OCI-LY3 (cell line): ENCODE data around the gene ADORA1.

Source experiments
- H2AFZ ChIP-seq: fragments of 200-600, 300-600 bp; shearing (Covaris generic); 2 replicates; pipeline ENCODE4 v1.6.0; 2014; ENCODE audit warnings: antibody characterized with exemption, low read depth, low read length
- H3K27ac ChIP-seq: fragments of 200-600, 300-600 bp; sonication (generic); 2 replicates; pipeline ENCODE4 v1.5.1; 2014; ENCODE audit warnings: mild to moderate bottlenecking, low read length, moderate library complexity, mixed read lengths
- H3K27me3 ChIP-seq: fragments of 200-600, 300-600 bp; sonication (generic); 2 replicates; pipeline ENCODE4 v1.6.1; 2014; ENCODE audit warnings: low read depth, low read length, mixed read lengths
- H3K36me3 ChIP-seq: fragments of 200-600, 300-600 bp; sonication (generic); replicated peaks from 2 replicates; pipeline ENCODE3; 2014; ENCODE audit warnings: low read depth, low read length, mixed read lengths
- H3K4me1 ChIP-seq: fragments of 300-600, 200-600 bp; sonication (generic); 2 replicates; pipeline ENCODE4 v1.6.1; 2014; ENCODE audit warnings: low read length, mixed read lengths
- H3K4me2 ChIP-seq: fragments of 200-600, 300-600 bp; sonication (generic); 2 replicates; pipeline ENCODE4 v1.6.1; 2014; ENCODE audit warnings: low read length, mixed read lengths
- H3K4me3 ChIP-seq: fragments of 300-600, 200-600 bp; sonication (generic); 2 replicates; pipeline ENCODE4 v1.5.1; 2014; ENCODE audit warnings: antibody characterized with exemption, mild to moderate bottlenecking, low read length, moderate library complexity
- H3K79me2 ChIP-seq: fragments of 300-600, 200-600 bp; shearing (Covaris generic); 2 replicates; pipeline ENCODE4 v1.6.1; 2014; ENCODE audit warnings: mild to moderate bottlenecking, low read length, mixed read lengths
- H3K9ac ChIP-seq: fragments of 300-600, 200-600 bp; shearing (Covaris generic); 2 replicates; pipeline ENCODE4 v1.6.0; 2014; ENCODE audit warnings: mild to moderate bottlenecking, low read length, moderate library complexity
- H3K9me3 ChIP-seq: fragments of 200-600, 300-600 bp; shearing (Covaris generic); 2 replicates; pipeline ENCODE4 v1.6.1; 2014; ENCODE audit warnings: low read length, mixed read lengths; ENCODE audit not compliant: insufficient read depth
- H4K20me1 ChIP-seq: fragments of 200-600, 300-600 bp; sonication (generic); 2 replicates; pipeline ENCODE4 v1.6.1; 2016; ENCODE audit warnings: low read length, mixed read lengths; ENCODE audit not compliant: insufficient read depth
- EZH2phosphoT487 ChIP-seq: fragments of 200-600 bp; shearing (Covaris generic); IDR thresholded peaks from 2 replicates; pipeline ENCODE4 v1.6.1; 2018; ENCODE audit warnings: antibody characterized with exemption, mixed run types, low read depth
- TF ChIP-seq, protein P1 (sequence below): fragments of 200-600, 300-600 bp; sonication (generic); IDR thresholded peaks from 2 replicates; pipeline ENCODE4 v1.5.1; 2014; ENCODE audit warnings: antibody characterized with exemption, low read length, low read depth

The ADORA1 gene

GRCh38 chr1:203133970-203134725, 6.6 kb downstream of the ADORA1 start:
- Histone ChIP-seq H3K36me3 (no peaks in the 10 kb centered on the region), H3K4me3 (no peak overlapping the region), H2AFZ (no peak overlapping the region), H4K20me1 (no peaks in the 10 kb centered on the region), H3K9me3 (no peaks in the 10 kb centered on the region), H3K9ac (no peak overlapping the region), H3K27ac (no peak overlapping the region), H3K4me2 (no peak overlapping the region), H3K79me2 (no peaks in the 10 kb centered on the region), H3K4me1 (peaks cover 8% of the 10 kb centered on the region), H3K27me3 (peaks cover 54% of the 10 kb centered on the region)
- TF ChIP-seq EZH2phosphoT487, result no peak

GRCh38 chr1:203135636-203136305, 8.2 kb downstream of the ADORA1 start:
- no peaks in the 10 kb centered on the region for H4K20me1 ChIP-seq
- H3K27ac ChIP-seq, result no peak overlapping the region
- peak overlapping the region; percentile 72; the same call in 1 of the 2 replicates for H2AFZ ChIP-seq
- H3K9ac ChIP-seq, result no peak overlapping the region
- H3K4me3 ChIP-seq, result no peak overlapping the region
- no peaks in the 10 kb centered on the region for H3K79me2 ChIP-seq
- H3K4me1 ChIP-seq, result peaks cover 8% of the 10 kb centered on the region
- peak overlapping the region; percentile 38 for H3K4me2 ChIP-seq
- no peak for TF ChIP-seq EZH2phosphoT487
- no peaks in the 10 kb centered on the region for H3K36me3 ChIP-seq
- H3K27me3 ChIP-seq, result peaks cover 55% of the 10 kb centered on the region
- H3K9me3 ChIP-seq, result no peaks in the 10 kb centered on the region

DNA sequence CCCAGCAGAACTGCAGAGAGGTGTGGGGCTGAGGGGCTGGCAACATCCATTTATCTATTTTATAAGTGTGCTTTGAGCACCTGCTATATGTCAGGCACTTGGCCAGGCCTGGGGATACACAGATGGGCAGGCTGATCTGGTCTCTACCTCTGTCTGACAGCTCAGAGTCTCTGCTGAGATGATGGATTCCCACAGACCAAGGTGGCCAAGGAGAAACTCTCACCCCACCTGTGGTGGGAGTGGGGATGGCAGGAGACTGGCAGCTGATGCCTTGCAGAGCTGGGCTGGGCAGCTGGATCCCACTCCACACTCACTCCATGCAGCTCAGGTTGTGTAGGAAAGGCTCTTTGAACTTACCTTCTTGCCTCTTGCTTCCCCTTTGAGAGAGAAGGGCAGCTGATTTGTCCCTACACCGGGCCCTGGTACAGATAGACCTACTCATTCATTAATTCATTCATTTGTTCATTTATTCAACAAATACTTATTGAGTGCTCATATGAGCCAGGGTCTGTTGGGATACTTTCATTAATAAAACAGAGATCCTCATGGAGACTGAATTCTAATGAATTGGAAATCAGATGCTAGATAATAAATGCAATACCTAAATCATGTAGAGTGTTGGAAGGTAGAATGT, 9.0 kb downstream of the ADORA1 start:
- H3K27ac ChIP-seq, result no peak overlapping the region

GRCh38 chr1:203137324-203137723, 9.8 kb downstream of the ADORA1 start:
- peaks cover 8% of the 10 kb centered on the region for H3K4me1 ChIP-seq
- no peaks in the 10 kb centered on the region for H4K20me1 ChIP-seq
- no peaks in the 10 kb centered on the region for H3K9me3 ChIP-seq
- H3K27ac ChIP-seq, result no peak overlapping the region
- no peaks in the 10 kb centered on the region for H3K36me3 ChIP-seq
- no peak overlapping the region for H3K4me3 ChIP-seq
- TF ChIP-seq, protein P1, sequence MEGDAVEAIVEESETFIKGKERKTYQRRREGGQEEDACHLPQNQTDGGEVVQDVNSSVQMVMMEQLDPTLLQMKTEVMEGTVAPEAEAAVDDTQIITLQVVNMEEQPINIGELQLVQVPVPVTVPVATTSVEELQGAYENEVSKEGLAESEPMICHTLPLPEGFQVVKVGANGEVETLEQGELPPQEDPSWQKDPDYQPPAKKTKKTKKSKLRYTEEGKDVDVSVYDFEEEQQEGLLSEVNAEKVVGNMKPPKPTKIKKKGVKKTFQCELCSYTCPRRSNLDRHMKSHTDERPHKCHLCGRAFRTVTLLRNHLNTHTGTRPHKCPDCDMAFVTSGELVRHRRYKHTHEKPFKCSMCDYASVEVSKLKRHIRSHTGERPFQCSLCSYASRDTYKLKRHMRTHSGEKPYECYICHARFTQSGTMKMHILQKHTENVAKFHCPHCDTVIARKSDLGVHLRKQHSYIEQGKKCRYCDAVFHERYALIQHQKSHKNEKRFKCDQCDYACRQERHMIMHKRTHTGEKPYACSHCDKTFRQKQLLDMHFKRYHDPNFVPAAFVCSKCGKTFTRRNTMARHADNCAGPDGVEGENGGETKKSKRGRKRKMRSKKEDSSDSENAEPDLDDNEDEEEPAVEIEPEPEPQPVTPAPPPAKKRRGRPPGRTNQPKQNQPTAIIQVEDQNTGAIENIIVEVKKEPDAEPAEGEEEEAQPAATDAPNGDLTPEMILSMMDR, result no peak
- no peak for TF ChIP-seq EZH2phosphoT487
- no peaks in the 10 kb centered on the region for H3K79me2 ChIP-seq
- peaks cover 53% of the 10 kb centered on the region for H3K27me3 ChIP-seq
- no peak overlapping the region for H3K4me2 ChIP-seq
- H2AFZ ChIP-seq, result no peak overlapping the region
- H3K9ac ChIP-seq, result no peak overlapping the region

More for the DNA sequence above, 9.0 kb downstream of the ADORA1 start:
- Histone ChIP-seq H3K4me3 (no peak overlapping the region), H3K4me1 (peaks cover 8% of the 10 kb centered on the region), H3K79me2 (no peaks in the 10 kb centered on the region), H3K27me3 (peaks cover 50% of the 10 kb centered on the region), H3K36me3 (no peaks in the 10 kb centered on the region), H3K9ac (no peak overlapping the region), H4K20me1 (no peaks in the 10 kb centered on the region), H3K9me3 (no peaks in the 10 kb centered on the region), H3K4me2 (no peak overlapping the region), H2AFZ (no peak overlapping the region)
- no peak for TF ChIP-seq EZH2phosphoT487

GRCh38 chr1:203138066-203138465, 10.5 kb downstream of the ADORA1 start:
- H3K4me1 ChIP-seq, result peaks cover 8% of the 10 kb centered on the region
- H3K79me2 ChIP-seq, result no peaks in the 10 kb centered on the region
- H3K4me2 ChIP-seq, result no peak overlapping the region
- TF ChIP-seq, protein P1, result no peak
- TF ChIP-seq EZH2phosphoT487, result no peak
- no peaks in the 10 kb centered on the region for H3K9me3 ChIP-seq
- H2AFZ ChIP-seq, result no peak overlapping the region
- no peaks in the 10 kb centered on the region for H3K36me3 ChIP-seq
- H3K27ac ChIP-seq, result no peak overlapping the region
- peaks cover 57% of the 10 kb centered on the region for H3K27me3 ChIP-seq
- no peak overlapping the region for H3K4me3 ChIP-seq
- no peak overlapping the region for H3K9ac ChIP-seq
- no peaks in the 10 kb centered on the region for H4K20me1 ChIP-seq
